Amygdala (tissue), 56 donors: ENCODE results near the gene ZNF655.
A peak's percentile ranks its signal among the peaks of the same experiment; 100 is the strongest.

Experiments
- DNase-seq, 56 donors: peaks; one replicate each; lab custom pipeline; 2025; lab: John Stamatoyannopoulos, UW

ZNF655 gene

GRCh38 chr7:99599836-99600235, 41.4 kb downstream of the ZNF655 start:
- DNase-seq: no peak

GRCh38 chr7:99601656-99602310, 43.3 kb downstream of the ZNF655 start:
- DNase-seq: no peak

DNA sequence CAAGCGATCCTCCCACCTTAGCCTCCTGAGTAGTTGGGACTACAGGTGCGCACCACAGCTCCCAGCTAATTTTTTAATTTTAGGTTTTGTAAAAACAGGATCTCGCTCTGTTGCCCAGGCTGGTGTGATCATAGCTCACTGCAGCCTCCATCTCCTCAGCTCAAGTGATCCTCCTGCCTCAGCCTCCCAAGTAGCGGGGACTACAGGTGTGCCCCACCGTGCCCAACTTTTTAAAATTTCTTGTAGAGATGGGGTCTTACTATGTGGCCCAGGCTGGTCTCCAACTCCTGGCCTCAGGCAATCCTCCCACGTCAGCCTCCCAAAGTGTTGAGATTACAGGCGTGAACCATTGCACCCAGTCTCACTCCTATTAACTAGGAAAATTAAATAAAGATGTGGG, 47.1 kb downstream of the ZNF655 start:
- no peak for DNase-seq

- no peak for DNase-seq
Measured at GRCh38 chr7:99606531-99606930, 48.1 kb downstream of the ZNF655 start.

DNA sequence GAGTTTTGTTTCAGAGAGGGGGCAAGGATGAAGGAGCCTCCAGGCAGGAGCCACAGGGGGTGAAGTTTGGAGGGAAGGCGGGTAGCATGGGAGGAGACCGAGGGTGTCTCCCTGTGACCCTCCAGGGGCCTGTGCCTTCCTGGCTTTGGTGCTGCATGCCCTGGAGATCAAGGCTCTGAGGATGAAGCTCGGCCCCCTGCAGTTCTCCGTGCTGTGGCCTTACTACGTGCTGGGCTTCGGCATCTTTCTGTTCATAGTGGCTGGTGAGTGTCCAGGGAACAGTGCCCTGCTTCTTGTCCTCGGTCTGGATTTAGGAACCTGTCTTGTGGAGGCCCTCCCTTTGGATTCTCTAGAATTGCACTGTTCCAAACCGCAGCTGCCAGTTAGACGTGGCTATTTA, 49.1 kb downstream of the ZNF655 start:
- DNase-seq: no peak

DNA sequence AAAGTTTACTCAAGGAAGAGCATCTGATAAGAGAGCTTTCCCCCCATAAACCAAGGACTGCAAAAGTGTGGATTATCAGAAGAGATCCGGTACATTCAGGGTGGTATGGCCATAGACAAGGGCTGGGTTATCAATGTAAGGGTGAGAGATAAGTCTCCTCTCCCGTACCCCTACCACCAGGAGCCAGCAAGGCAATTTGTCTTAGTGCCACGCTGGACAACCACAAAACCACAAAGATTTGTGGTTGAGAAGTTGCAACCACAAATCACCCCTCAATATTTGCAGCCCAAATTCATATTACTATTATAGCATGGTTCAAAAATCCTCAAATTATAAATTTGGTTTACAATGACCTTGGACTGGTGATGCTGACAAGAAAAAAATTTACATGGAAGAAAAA, 56.1 kb downstream of the ZNF655 start:
- DNase-seq: no peak

- DNase-seq: no peak
Measured at GRCh38 chr7:99615989-99616358, 57.5 kb downstream of the ZNF655 start.

DNA sequence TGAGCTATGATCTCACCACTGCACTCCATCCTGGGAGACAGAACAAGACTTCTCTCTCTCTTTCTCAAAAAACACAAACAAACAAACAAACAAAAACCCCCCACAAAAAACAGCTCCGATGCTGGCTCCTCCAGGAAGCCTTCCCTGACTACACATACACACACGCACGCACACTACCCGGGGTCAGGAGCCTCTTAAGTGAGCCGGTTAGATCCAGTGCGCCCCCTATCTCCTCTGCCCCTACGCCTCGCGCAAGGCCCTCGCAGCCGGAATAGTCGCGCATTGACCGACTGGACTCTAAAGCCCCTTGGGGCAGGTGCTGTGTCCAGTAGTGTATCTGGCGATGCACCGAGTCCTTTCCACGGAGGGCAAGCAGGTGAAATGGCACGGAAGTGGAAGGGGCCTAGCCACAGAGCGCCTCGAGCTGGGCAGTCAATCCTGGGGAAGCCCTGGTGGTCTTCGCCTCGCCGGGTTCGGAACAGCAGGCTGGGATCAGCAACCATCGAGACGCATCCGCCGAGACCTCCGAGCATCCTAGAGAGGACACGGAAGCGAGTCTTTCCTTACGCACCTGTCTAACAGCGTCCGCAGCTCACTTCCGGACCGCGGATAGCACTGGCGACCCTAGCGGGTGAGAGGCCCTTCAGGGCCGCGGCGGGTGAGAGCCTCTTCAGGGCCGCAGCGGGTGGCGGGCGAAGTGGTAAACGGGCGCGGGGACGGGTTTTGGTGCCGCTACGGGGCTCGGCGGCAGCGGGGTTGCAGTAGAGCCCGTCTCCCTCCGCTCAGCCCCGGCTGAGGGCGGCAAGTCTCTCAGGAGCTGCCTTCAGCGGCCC, 58.1 kb downstream of the ZNF655 start, which contains the start of gene ZSCAN25:
Gene ZSCAN25 (plus strand): TSS at position 588 of the 833 bp plus-strand sequence. CDS start 2,661 bp downstream, outside the sequence.
- peak in 55 of 56 donors; percentile 22 to 90 (median 77) for DNase-seq

DNA sequence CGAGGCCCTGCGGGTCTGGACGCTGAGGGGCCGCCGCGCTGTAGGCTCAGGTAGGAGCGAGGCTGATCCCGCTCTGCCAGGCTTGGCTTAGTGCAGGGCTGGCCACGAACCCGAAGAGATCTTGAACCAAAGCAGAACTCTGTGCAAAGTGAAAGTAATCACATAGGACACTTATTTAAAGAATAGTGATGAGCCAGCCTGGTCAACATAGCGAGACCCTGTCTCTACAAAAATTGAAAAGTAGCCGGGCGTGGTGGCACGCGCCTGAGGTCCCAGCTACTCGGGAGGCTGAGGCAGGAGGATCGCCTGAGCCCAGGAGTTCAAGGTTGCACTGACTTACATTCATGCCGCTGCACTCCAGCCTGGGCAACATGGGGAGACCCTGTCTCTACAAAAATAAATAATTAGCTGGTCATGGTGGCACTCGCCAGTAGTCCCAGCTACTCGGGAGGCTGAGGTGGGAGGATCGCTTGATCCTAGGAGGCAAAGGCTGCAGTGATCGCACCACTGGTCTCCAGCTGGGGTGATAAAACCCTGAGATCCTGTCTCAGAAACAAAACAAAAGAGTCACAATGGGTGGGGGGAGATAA, 58.8 kb downstream of the ZNF655 start:
- no peak for DNase-seq

- DNase-seq: no peak
Measured at GRCh38 chr7:99618726-99619125, 60.3 kb downstream of the ZNF655 start.

DNA sequence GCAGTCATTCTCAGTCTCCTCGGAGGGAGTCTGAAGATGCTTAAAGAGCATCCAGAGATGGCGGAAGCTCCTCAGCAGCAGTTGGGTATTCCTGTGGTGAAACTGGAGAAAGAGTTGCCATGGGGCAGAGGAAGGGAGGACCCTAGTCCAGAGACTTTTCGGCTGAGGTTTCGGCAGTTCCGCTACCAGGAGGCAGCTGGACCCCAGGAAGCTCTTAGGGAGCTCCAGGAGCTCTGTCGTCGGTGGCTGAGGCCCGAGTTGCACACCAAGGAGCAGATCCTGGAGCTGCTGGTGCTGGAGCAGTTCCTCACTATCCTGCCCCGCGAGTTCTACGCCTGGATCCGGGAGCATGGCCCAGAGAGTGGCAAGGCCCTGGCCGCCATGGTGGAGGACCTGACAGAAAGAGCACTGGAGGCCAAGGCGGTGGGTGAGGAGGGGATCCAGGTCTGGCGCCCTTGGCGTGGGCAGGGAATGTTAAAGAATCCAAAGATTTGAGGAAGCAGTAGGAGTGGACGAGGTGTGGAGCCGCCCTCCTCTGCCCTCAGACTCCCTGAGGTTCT, 61.2 kb downstream of the ZNF655 start:
- no peak for DNase-seq

- no peak for DNase-seq
Measured at GRCh38 chr7:99621271-99621670, 62.8 kb downstream of the ZNF655 start.

DNA sequence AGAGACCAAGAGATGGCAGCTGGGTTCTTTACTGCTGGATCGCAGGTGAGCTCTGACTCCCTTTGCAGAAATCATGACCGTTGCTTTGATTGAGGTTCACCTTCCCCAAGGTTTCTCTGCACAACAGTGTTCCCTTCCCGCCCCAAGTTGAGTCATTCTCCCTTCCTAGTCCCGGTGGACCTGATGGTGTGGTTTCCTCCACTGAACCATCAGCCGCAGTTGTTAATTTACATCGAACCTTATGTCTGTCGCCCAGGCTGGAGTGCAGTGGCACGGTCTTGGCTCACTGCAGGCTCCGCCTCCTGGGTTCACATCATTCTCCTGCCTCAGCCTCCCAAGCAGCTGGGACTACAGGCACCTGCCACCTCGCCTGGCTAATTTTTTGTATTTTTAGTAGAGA, 64.2 kb downstream of the ZNF655 start:
- DNase-seq: no peak

- no peak for DNase-seq
Measured at GRCh38 chr7:99623091-99623693, 64.8 kb downstream of the ZNF655 start.

GRCh38 chr7:99623702-99624447, 65.4 kb downstream of the ZNF655 start:
- no peak for DNase-seq

DNA sequence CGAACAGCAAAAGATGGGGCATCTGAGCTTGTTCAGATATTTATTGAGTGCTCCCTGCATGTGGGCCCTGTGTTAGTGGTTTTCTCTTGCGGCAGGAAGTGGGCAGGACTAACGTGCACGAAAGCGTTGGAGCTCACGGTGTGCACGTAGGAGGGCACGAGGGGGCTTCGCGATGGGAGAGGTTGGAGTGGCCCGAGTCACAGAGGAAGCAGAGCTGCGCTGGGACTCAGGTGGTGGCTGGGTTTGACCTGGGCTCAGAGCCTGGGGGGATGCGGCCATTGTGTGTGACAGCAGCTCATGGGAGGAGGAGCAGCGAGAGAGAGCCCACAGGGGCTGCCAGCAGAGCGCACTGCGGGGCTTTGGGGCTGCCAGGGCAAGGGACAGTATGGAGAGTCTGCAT, 66.0 kb downstream of the ZNF655 start:
- no peak for DNase-seq

- DNase-seq: no peak
Measured at GRCh38 chr7:99625321-99625720, 66.9 kb downstream of the ZNF655 start.

DNA sequence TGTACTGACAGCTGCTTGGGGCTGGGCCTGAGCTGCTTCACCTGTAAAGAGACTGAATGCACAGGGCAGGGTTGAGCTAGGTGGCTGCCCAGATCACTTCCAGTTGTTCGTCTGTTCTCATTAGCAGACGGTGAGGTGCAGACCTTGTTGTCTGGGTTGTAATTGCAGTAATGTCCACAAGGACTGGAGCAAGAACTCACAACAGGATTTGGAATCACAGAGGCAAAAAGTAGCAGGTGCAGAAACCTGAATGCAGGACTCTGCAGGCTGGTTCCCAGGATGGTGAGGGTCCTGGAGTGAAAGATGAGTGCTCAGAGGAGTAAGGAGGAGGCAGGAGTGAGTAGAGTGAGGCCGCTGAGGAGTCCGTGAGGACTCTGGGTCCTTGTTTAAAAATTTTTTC, 67.5 kb downstream of the ZNF655 start:
- DNase-seq: no peak
